DMS79 (cell line): Measurements from ENCODE around the gene PIK3C3.
A peak's percentile ranks its signal among the peaks of the same experiment; 100 is the strongest.
"Not testable (repeated sequence)": the region's sequence is repeated elsewhere in the genome, so short reads cannot be mapped to it uniquely, and the experiment has no call there.

ENCODE experiments used
- DNase-seq: peaks from one replicate; lab custom pipeline; 2025; lab: John Stamatoyannopoulos, UW

PIK3C3 gene

DNA sequence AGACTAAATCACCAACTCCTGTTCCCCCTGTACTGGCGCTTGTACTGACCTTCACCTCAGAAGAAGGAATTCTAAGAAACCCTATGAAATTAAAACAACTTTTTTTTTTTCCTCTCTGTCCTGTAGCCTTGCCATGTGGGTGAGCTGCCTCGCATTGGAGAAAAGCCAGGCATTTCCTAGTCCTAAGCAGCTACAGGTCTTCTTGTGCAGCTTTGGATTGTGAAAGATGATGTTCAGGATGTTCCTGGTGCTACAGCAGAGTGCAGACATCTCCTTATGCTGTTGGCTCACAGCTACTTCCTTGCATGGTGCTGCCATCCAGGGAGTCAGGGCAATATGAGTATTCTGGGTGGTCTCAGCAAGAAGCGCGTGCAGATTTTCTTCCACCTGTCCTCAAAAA, 11.9 kb downstream of the PIK3C3 start:
- no peak for DNase-seq

GRCh38 chr18:41967680-41968079, 12.6 kb downstream of the PIK3C3 start:
- no peak for DNase-seq

- no peak for DNase-seq
Measured at GRCh38 chr18:41969881-41970280, 14.8 kb downstream of the PIK3C3 start.

DNA sequence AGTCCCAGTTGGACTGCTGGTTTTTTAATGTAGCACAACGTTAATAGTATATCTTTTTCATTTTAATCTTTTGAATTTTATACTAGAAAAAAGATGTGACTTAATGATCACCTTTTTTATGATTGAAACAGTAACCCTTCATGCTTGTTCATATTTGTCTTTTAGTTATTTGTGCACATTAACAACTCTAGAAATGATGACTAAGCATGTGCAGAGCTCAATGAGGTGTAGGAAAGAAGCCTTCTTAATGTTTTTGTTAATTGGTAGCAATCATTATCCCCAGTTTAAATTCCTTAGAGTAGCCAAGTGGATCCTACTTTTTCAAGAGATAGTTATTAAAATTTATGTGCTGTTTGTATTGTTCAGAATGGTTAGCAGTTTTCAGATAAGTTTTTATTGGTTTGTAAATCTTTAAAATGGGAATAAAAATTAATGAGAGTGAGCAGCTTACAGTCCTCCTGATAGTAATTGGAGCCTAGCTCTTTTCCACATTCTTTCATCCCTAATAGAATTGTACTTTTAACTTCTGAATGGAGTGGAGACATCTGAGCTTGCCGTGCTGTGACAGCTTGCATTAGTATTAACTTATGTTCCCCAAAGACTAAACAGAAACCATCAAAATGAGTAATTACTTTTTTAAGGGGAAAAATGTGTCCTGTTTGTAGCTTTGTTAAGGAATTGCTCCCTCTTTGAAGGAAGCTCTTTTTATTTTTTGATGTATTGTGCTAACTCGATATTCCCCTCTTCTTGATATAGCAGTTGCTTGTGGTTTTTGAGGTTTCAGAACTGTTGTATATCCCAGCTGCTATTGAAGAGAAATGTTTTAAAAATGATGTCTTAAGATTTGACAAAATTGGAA, 17.3 kb downstream of the PIK3C3 start:
- DNase-seq = no peak

DNA sequence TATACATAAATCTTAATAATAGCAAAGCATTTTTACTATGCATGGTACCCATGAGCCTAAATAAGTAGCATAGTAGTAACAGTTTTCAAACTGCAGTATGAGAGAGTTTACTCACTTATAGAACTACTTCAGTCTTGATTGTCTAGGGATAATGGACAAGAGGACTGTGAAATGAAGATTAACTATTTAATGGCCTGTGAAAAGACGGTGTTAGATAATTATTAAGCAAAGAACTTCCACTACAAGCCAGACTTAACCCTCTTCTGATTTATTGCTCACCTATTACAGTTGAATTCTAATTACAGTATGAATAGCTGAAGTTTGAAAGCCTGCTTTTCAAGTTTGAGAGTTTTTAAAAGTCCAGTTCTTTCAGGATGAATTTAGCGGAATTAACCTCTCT, 18.9 kb downstream of the PIK3C3 start:
- DNase-seq = no peak

- no peak for DNase-seq
Measured at GRCh38 chr18:41974796-41975201, 19.8 kb downstream of the PIK3C3 start.

DNA sequence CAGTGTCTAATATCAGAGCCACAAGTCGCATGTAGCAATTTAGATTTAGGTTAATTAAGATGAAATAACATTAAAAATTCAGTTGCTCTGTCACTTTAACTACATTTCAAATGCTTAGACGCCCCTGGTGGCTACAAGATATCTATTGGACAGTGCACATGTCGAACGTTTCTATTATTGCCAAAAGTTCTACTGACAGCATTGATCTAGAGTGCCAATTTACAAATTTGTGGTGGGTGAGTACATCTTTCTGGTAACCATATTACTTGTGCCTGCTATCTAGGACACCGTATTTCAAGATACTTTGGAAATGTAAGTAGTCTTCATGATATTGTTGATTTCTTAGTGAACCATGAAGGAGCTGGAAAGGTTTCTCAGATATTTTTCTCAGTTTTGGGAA, 20.2 kb downstream of the PIK3C3 start:
- DNase-seq = no peak

GRCh38 chr18:41977233-41977632, 22.2 kb downstream of the PIK3C3 start:
- no peak for DNase-seq

- DNase-seq = no peak
Measured at GRCh38 chr18:41982942-41983660, 28.1 kb downstream of the PIK3C3 start.

DNA sequence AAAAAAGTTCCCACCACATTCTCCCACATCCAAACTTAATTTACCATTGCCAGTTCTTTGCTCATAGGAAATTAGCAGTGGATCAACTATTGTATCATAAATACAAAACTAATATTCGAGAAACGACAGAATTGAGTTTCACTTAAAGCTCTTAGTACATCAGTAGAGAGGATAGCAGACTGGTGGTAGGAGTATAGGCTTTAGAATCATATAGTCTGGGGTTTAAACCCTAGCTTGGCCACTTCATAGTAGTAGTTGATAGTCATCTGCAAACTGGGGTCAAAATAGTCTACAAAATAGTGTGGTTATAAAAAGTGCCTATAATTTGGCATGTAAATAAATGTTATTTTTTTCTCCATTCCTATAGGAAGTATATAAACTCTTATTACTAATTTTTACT, 30.9 kb downstream of the PIK3C3 start:
- no peak for DNase-seq

DNA sequence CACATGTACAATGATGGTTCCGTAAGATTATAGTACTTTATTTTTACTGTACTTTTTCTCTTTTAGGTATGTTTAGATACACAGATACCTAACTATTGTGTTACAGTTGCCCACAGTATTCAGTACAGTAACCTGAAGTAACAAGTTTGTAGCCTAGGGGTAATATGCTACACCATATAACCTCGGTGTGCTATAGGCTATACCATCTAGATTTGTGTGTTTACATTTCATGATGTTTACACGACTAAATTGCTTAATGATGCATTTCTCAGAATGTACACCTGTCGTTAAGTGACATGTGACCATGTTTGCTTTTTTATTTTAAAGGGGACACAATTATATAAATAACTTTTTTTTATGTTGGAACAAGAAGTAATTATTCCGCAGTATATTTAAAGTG, 34.5 kb downstream of the PIK3C3 start:
- DNase-seq = no peak

GRCh38 chr18:41992066-41992465, 37.0 kb downstream of the PIK3C3 start:
- no peak for DNase-seq

GRCh38 chr18:41992703-41993102, 37.7 kb downstream of the PIK3C3 start:
- no peak for DNase-seq

DNA sequence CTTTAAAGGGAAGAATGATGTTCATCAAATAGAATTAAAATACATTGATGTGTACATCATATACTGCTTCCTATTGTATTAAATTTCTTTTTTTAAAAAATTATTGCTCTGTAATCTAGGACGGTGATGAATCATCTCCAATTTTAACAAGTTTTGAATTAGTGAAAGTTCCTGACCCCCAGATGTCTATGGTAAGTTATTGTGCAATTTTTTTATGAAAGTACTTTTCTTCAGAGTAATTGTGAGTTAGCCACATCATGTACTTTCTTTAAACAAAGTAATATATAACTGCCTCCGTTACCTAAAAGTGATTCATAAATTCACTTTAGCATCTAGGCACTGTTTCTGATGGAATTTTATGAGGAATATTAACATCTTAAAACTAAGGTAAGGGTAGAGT, 38.1 kb downstream of the PIK3C3 start:
- DNase-seq = no peak

DNA sequence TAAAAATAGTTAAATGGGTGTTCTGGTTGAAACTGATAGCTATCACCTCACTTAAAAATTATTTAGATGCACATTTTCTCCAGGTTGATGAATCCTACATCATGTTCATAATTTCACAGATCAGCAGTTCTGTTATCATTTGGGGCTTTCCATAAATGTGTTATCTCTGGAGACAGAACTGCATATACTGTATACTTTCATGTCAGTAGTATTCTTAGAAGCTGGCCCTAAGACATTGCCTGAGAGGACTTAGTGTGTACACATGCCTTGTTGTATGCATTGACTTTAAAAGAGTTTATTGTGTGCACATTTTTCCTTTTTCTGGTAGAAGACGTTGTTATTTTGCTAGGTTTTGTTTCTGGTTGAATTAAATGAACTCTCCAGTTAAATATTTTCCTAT, 41.0 kb downstream of the PIK3C3 start:
- no peak for DNase-seq

GRCh38 chr18:41999751-42000150, 44.7 kb downstream of the PIK3C3 start:
- DNase-seq = no peak

GRCh38 chr18:42001801-42002200, 46.8 kb downstream of the PIK3C3 start:
- no peak for DNase-seq

DNA sequence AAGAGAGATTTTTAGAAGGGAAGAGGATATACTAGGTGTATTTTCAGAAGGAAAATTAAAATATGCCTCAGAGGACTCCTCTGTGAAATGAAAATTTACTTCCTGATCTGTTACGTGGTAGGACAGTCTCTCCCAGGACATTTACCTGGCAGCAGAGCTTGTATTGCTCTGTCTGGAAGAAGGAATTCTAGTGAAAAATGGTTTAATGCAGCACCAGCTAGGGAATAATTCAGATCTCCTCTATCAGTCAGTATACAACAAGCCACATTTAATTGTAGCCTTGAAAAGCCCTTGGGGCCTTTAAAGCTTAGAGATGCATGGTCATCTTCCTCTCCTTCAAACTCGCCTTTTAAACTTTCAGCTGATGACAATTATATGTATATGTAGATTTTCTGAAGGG, 49.6 kb downstream of the PIK3C3 start:
- DNase-seq = no peak

DNA sequence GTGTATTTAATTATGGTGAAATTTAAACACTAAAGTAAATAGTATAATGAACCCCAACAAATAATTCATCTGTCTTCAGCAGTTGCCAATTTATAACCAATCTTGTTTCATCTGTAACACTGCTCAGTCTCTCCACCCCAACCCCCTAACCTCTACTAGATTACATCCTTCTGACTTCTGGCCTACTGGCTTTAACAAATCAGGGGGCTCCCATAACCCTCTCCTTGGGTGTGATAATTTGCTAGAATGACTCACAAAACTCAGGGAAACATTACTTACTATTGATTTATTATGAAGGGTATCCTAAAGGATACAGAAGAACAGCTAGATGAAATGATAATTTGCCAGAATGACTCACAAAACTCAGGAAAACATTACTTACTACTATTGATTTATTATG, 50.7 kb downstream of the PIK3C3 start:
- no peak for DNase-seq

GRCh38 chr18:42009457-42009856, 54.4 kb downstream of the PIK3C3 start:
- DNase-seq = not testable (repeated sequence)

DNA sequence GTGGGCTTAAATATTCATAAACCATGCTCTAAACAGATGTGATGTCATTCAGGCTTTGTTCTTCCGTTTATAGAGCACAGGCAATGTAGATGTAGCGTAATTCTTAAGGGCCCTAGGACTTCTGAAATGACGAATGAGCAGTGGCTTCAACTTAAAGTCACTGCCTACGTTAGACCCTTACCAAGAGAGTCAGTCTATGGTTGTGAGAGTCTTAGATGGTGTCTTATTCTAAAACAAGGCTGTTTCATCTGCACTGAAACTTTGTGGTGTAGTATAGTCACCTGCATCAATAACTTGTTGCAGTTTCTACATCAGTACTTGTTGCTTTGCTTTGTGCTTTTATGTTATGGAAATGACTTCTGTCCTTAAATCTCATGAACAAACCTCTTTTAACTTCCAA, 56.0 kb downstream of the PIK3C3 start:
- no peak for DNase-seq

- DNase-seq = peak; percentile 16
Measured at GRCh38 chr18:42018831-42019230, 63.8 kb downstream of the PIK3C3 start.

DNA sequence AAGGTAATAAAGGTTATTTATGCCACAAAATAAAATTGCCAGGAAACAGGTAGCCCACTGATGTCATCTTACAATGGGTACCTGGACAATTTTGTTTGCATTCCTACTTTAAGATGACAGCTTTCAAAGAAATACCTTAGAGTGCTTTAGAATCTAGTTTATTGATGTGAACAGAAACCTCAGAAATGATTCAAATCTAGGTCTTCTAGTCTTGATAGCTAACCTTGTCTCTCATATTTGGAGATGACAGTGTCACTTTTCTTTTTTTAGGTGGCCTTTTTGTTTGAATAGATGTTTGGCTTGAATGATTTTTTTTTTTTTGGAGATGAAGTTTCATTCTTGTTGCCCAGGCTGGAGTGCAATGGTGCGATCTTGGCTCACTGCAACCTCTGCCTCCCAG, 69.1 kb downstream of the PIK3C3 start:
- DNase-seq = no peak

DNA sequence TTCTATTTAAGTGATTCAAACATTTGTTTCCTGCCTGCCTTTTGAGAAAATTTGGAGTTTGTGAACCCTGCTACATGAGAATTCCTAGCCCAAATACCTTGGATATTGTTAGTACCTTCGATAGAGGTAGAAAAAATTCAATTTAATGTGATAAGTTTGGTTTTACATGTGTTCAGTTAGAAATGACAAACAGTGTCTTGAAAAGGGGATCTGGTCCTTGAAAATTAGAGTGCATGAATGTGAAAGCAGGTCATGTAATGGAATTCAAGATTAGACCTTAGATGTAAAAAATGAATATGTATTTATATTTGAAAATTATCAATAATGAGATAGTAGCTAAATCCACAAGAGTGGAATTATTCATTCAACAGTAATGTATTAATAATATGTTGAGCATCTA, 70.5 kb downstream of the PIK3C3 start:
- no peak for DNase-seq
